ENCODE data around the gene LAGE3. TPM values are rescaled to one million over a fixed set of nuclear protein-coding genes. Genes with fewer than 3 reads are reported as not detected.
A peak's percentile ranks its signal among the peaks of the same experiment; 100 is the strongest.

Gene LAGE3
- total and polyA plus RNA-seq, 8 donors, result 14.9 to 24.2 (median 19.5) TPM

GRCh38 chrX:154519389-154519788 lies 40.3 kb upstream of the LAGE3 start:
- intact Hi-C loops (cut with DNase I), result no loop called here
- no peak for TF ChIP-seq CTCF (IDR thresholded peaks at IDR 0.05)
- DNase-seq, result no peak

GRCh38 chrX:154517101-154517781 lies 38.2 kb upstream of the LAGE3 start:
- intact Hi-C loops (cut with DNase I), result no loop called here
- H3K36me3 ChIP-seq, result no peaks in the 10 kb centered on the region
- H3K27ac ChIP-seq, result peak overlapping the region; percentile 86 to 91
- no peaks in the 10 kb centered on the region for H3K9me3 ChIP-seq
- H3K4me1 ChIP-seq, result peaks cover 0 to 5% of the 10 kb centered on the region in 2 donors
- no peak for TF ChIP-seq CTCF (IDR thresholded peaks at IDR 0.05)
- H3K4me3 ChIP-seq, result peak overlapping the region in 1 of 2 donors; percentile 59
- DNase-seq (peak in 2 of 4 donors; percentile 41 to 49), ATAC-seq (no peak)
- no peaks in the 10 kb centered on the region for H3K27me3 ChIP-seq

More at GRCh38 chrX:154519389-154519788, 40.3 kb upstream of the LAGE3 start:
- no peak for ATAC-seq
- no peaks in the 10 kb centered on the region for H3K27me3 ChIP-seq
- H3K27ac ChIP-seq, result no peak overlapping the region
- H3K9me3 ChIP-seq, result no peaks in the 10 kb centered on the region
- peaks cover 0 to 5% of the 10 kb centered on the region in 2 donors for H3K4me1 ChIP-seq
- no peak overlapping the region for H3K4me3 ChIP-seq
- H3K36me3 ChIP-seq, result no peaks in the 10 kb centered on the region

GRCh38 chrX:154516656-154517100 lies 37.6 kb upstream of the LAGE3 start:
- TF ChIP-seq CTCF (IDR thresholded peaks at IDR 0.05), result no peak
- Histone ChIP-seq H3K4me1 (peaks cover 0 to 5% of the 10 kb centered on the region in 2 donors), H3K9me3 (no peaks in the 10 kb centered on the region), H3K27ac (peak overlapping the region; percentile 86 to 91), H3K27me3 (no peaks in the 10 kb centered on the region), H3K4me3 (peak overlapping the region; percentile 19 to 59), H3K36me3 (no peaks in the 10 kb centered on the region)
- peak in 2 of 4 donors; percentile 89 to 92 for DNase-seq
- peak; percentile 26 for ATAC-seq
- intact Hi-C loops (cut with DNase I), result no loop called here

GRCh38 chrX:154515966-154516655 lies 37.0 kb upstream of the LAGE3 start, which contains the start of gene FAM3A:
Gene FAM3A, minus strand, starts transcription at chrX:154516232. Its CDS starts 460 bp downstream, at chrX:154515772.
- Histone ChIP-seq H3K4me3 (peak within 1 kb of the TSS; percentile 48 to 59), H3K36me3 (no peaks in the 10 kb centered on the region), H3K27me3 (no peaks in the 10 kb centered on the region), H3K4me1 (peaks cover 0 to 5% of the 10 kb centered on the region in 2 donors), H3K27ac (peak within 1 kb of the TSS; percentile 86 to 91), H3K9me3 (no peaks in the 10 kb centered on the region)
- TF ChIP-seq CTCF (IDR thresholded peaks at IDR 0.05), result no peak
- DNase-seq (peak in 3 of 4 donors; percentile 94 to 96 (median 96)), ATAC-seq (peak; percentile 96)
- intact Hi-C loops (cut with DNase I), result no loop called here
